22Rv1 (cell line): Measurements from ENCODE around the gene GSTCD.

Source experiments
- ZFX ChIP-seq: fragments of 450-650 bp; IDR thresholded peaks from 2 replicates; pipeline ENCODE4 v1.6.1; 2017; ENCODE audit warnings: antibody characterized with exemption, borderline replicate concordance
- TF ChIP-seq, protein P1 (sequence below): fragments of 450-650 bp; IDR thresholded peaks from 2 replicates; pipeline ENCODE4 v1.5.1; 2017; ENCODE audit warnings: mild to moderate bottlenecking

DNA sequence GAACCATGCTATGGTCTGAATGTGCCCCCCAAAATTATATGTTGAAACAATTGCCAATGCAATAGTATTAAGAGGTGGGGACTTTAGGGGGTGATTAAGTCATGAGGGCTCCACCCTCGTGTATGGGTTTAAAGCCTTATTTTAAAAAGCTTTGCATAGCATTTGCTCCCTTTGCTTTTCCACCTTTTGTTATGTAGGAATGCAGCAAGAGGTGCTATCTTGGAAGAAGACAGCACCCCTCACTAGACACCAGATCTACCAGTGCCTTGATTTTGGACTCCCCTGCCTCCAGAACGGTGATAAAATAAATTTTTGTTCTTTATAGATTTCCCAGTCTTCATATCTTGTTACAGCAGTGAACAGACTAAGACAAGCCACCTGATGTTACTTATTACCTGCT lies 163.4 kb downstream of the GSTCD start:
- TF ChIP-seq, protein P1, sequence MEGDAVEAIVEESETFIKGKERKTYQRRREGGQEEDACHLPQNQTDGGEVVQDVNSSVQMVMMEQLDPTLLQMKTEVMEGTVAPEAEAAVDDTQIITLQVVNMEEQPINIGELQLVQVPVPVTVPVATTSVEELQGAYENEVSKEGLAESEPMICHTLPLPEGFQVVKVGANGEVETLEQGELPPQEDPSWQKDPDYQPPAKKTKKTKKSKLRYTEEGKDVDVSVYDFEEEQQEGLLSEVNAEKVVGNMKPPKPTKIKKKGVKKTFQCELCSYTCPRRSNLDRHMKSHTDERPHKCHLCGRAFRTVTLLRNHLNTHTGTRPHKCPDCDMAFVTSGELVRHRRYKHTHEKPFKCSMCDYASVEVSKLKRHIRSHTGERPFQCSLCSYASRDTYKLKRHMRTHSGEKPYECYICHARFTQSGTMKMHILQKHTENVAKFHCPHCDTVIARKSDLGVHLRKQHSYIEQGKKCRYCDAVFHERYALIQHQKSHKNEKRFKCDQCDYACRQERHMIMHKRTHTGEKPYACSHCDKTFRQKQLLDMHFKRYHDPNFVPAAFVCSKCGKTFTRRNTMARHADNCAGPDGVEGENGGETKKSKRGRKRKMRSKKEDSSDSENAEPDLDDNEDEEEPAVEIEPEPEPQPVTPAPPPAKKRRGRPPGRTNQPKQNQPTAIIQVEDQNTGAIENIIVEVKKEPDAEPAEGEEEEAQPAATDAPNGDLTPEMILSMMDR, result no peak
- no peak for TF ChIP-seq ZFX
